Stimulated activated naive CD4-positive, alpha-beta T cell treated with Interleukin-2 at 50 U/mL for 16 hours (primary cell): ENCODE results near the gene PRR36.

Source experiments
- DNase-seq: peaks from one replicate; lab custom pipeline; 2025; lab: John Stamatoyannopoulos, UW

Gene PRR36

DNA sequence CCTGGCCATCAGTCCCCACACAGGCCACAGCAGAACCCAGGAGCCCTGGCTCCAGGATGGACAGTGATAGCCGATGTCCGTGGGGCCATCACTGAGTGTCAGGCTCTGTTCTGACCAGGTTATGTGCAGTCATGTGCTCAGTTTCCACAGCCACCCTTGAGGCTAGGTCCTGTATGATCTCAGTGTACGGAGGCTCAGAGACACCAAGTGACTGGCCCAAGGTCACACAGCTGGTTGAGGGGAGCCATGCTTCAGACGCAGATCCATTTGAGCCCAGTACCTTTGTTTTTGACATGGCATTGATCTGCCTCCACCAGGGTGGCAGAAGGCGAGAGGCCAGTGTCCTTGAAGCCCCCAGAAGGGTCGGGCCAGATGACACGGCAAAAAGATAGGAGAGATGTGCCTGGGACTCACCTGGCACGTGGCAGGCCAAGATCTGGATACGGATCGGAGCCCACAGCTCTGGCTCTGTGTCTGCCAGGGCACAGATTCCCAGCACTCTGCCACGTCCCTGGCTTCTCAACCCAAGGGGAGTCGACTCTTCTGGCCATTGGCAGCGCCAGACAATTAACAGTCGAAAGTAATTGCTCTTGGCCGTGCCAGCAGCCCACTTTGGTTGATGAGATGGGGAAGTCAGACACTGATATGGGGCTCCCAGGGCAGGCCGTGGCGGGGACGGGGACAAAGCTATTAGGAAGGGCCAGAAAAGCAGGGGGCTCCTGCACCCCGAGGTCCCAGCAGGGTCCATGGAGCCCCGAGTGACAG lies 28.6 kb downstream of the PRR36 start:
- DNase-seq, result no peak

GRCh38 chr19:7844951-7845350 lies 29.2 kb downstream of the PRR36 start:
- DNase-seq, result no peak

GRCh38 chr19:7844405-7844804 lies 29.8 kb downstream of the PRR36 start:
- no peak for DNase-seq

- no peak for DNase-seq
These were observed 30.7 kb downstream of the PRR36 start for GRCh38 chr19:7843521-7843920.

DNA sequence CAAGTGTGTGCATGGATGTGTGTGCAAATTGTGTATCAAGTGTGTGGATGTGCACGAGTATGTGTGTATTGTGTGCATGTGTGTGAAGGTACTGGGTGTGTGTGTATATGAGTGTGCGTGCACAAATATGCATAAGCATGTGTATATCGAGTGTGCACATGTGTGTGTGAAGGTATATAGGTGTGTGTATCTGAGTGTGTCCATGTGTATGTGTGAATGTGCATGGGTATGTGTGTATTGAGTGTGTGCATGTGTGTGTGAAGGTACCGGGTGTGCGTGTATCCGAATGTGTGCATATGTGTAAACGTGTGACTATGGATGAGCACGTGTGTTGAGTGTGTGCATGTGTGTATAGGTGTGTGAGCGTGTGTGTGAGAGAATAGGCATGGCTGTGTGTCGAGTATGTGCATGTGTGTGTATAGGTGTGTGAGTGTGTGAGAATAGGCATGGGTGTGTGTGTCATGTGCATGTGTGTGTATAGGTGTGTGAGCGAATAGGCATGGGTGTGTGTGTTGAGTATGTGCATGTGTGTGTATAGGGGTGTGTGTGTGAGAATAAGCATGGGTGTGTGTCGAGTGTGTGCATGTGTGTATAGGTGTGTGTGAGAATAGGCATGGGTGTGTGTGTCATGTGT lies 31.4 kb downstream of the PRR36 start:
- no peak for DNase-seq

GRCh38 chr19:7841751-7842660 lies 32.2 kb downstream of the PRR36 start:
- DNase-seq, result no peak

- DNase-seq, result no peak
These were observed 33.6 kb downstream of the PRR36 start for GRCh38 chr19:7840629-7841028.

DNA sequence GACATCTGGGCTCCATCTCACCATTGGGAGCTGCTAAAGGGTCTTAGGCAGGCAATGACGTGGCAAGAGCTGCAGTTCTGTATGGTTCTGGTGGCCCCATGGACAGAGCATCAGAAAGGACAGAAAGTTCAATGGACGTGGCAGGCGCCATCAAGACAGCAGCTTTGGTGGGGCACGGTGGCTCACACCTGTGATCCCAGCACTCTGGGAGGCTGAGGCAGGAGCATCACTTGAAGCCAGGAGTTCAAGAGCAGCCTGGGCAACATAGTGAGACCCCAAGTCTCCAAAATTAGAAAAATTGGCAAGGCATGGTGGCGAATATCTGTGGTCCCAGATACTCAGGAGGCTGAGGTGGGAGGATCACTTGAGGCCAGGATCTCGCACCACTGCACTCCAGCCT lies 34.7 kb downstream of the PRR36 start:
- DNase-seq, result no peak

DNA sequence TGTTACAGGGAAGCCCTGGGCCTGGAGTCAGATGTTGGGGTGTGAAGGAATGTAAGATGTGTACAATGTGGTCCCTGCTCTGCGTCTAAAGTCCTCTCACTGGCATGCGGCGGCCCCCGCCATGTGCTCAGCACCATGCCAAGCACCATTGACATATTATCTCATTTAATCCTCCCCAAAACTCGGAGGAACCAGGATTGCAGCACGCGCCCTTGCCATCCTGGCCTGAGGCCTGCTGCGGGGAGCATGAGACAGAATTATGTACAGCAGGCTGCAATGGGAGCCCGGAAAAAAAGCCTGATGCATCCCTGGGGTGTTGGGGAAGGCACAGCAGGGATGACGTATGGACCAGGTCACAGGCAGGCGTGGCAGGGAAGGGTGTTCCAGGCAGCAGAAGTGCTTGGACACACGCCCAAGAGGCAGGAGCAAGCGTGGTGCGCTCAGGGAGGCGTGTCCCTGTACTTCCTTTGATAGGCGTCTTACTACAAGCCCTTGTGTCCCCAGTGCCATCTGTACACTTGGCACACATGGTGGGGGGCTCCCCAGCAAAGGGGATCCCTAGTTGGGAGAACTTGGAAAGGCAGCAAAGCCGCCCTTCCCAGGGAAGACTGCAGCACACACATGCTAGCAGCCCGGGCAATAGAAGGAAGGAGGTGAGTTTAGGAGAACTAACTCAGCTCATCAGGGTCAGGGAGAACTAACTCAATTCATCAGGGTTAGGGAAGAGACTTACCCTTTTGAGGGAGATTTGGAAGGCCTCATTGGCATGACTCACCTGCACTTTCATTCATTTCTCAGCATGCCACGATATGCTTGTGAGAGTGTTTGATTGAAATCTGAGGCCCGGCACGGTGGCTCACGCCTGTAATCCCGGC lies 40.7 kb downstream of the PRR36 start:
- no peak for DNase-seq

GRCh38 chr19:7832781-7833180 lies 41.4 kb downstream of the PRR36 start:
- no peak for DNase-seq

GRCh38 chr19:7832009-7832408 lies 42.2 kb downstream of the PRR36 start:
- DNase-seq, result no peak

DNA sequence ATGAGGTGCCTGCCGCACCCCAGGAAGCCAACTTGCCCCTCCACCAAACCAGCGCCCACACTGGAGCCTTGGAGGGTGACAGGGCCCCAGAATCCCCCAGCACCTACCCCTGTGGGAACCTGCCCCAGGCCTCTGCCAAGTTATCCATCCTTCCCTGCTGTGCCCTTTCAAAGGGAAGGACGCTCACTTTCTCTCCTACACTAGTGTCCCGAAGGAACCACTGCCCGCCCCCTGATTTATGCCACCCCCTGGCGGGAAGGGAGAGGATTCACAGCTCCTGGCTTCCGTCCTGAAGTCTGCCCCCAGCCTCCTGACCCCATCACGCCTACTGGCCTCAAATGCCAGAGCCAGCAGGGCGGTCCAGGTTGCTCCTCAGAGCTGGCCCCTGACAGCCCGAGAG lies 42.7 kb downstream of the PRR36 start:
- no peak for DNase-seq

DNA sequence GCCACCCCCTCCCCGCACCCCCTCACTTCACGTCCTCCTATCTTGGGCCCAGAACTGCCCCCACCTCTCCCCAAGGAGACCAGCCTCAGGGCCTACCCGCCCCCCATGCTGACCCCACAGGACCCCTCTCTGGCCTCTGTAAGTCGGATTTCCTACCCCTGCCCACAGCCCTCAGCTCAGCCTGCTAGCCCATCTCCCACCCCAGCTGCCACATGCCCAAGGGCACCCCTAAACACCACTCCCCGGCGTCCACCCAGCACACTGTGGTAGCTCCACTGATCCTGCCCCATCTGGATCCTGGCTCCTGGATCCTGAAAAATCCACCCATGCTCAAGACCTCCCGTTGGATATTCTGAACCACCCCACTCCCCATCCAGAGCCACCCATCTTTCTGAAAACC lies 43.4 kb downstream of the PRR36 start:
- DNase-seq, result no peak

GRCh38 chr19:7830272-7830771 lies 43.9 kb downstream of the PRR36 start:
- DNase-seq, result no peak

- DNase-seq, result peak; percentile 100
These were observed 44.5 kb downstream of the PRR36 start, which contains the start of gene EVI5L for GRCh38 chr19:7829561-7830271. Gene EVI5L, plus strand, starts transcription at chr19:7830218. Its CDS starts 16,325 bp downstream, at chr19:7846543.

DNA sequence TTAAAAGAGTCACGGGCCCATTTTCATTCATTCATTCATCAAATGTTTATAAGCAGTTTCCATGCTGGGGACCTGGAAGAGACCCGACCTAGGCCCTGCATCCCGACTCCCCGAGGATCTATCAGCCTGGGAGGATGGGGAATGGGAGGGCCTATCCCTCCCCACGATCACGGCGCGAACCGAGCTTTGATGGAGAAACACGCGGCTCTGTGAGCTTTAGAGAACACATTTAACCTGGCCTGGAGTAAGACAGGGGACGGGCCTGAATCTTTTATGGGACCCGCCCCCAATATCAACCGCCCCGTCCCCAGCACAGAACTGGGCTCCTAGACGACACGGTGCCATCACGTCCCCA lies 45.0 kb downstream of the PRR36 start:
- no peak for DNase-seq

DNA sequence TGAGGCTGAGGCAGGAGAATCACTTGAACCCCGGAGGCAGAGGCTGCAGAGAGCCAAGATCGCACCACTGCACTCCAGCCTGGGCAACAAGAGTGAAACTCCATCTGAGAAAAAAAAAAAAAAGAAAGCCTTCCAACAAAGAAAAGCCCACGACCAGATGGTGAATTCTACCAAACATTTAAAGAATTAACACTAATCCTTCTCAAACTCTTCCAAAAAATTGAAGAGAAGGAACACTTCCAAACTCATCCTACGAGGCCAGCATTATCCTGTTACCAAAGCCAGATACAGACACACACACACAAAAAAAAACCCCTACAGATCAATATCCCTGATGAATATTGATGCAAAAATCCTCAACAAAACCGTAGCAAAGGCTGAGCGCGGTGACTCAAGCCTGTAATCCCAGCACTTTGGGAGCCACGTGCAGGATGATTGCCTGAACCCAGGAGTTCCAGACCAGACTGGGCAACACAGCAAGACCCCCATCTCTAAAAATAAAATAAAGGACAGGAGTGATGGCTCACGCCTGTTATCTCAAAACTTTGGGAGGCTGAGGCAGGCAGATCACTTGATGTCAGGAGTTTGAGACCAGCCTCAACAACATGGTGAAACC lies 50.4 kb downstream of the PRR36 start:
- no peak for DNase-seq

- no peak for DNase-seq
These were observed 51.2 kb downstream of the PRR36 start for GRCh38 chr19:7822910-7823515.

DNA sequence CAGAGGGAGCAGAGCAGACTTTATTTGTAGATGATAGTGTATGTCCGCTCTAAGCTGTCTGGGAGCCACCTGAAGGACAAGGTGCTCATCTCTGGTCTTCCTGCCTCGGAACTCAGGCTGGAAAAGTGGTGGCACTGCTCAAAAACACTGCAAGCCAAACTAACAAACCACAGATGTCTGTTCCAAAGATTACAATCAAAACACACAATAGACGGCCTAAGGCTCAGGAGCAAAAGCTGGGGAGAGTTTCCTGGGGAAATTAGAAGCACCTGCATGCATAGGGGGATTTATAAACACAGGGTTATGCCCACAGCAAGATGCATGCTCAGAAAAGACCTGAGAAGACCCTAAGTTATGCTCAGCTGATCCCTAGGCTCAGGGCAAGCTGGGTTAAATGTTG lies 53.6 kb downstream of the PRR36 start:
- DNase-seq, result no peak

DNA sequence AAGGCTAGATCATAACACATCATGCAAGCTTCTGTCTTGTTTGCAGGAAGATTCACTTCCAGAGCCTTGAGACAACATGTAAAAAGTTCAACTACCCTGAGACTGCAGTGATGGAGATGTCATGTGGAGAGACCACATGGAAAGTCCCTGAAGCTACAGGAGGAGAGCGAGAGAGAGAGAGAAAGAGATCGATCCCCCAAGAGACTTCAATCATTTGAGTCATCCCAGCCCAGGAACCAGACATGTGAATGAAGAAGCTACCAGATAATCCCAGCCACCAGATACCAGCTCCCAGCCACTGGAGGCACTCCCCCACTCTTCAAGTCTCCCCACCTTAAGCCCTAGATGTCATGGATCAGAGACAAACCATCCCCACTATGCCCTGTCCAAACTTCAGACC lies 54.9 kb downstream of the PRR36 start:
- no peak for DNase-seq
